HG03196 (cell line): Measurements from ENCODE around the gene SAMD4B.

Experiments
- ATAC-seq: cut with Tn5 transposase; IDR thresholded peaks from one replicate; pipeline ENCODE4 v1.9.1; 2021; ENCODE audit not compliant: unreplicated experiment

SAMD4B gene

GRCh38 chr19:39386557-39386956 lies 44.3 kb downstream of the SAMD4B start:
- ATAC-seq = no peak

- ATAC-seq = no peak
Measured at GRCh38 chr19:39388657-39389056, 46.4 kb downstream of the SAMD4B start.

GRCh38 chr19:39389631-39390414 lies 47.6 kb downstream of the SAMD4B start:
- no peak for ATAC-seq

- no peak for ATAC-seq
Measured at GRCh38 chr19:39390451-39390750, 48.2 kb downstream of the SAMD4B start.

GRCh38 chr19:39390751-39391437 lies 48.7 kb downstream of the SAMD4B start, which contains the start of the genes MED29 and PAF1:
MED29 (plus strand) TSS chr19:39391378; CDS start chr19:39391423, 45 bp downstream.
PAF1 (minus strand) TSS chr19:39391106; CDS start chr19:39390864, 242 bp downstream.
- peak; percentile 83 for ATAC-seq

- peak; percentile 32 for ATAC-seq
Measured at GRCh38 chr19:39397360-39398296, 55.4 kb downstream of the SAMD4B start.

- ATAC-seq = no peak
Measured at GRCh38 chr19:39398297-39398864, 56.2 kb downstream of the SAMD4B start.

- ATAC-seq = no peak
Measured at GRCh38 chr19:39399668-39400050, 57.4 kb downstream of the SAMD4B start.

- no peak for ATAC-seq
Measured at GRCh38 chr19:39400061-39400460, 57.8 kb downstream of the SAMD4B start.

GRCh38 chr19:39401070-39401548 lies 58.9 kb downstream of the SAMD4B start:
- ATAC-seq = peak; percentile 6

GRCh38 chr19:39401549-39402345 lies 59.5 kb downstream of the SAMD4B start:
- peak; percentile 23 for ATAC-seq

GRCh38 chr19:39402346-39403300 lies 60.4 kb downstream of the SAMD4B start:
- peak; percentile 21 for ATAC-seq

- ATAC-seq = peak; percentile 31
Measured at GRCh38 chr19:39403331-39404312, 61.4 kb downstream of the SAMD4B start.

GRCh38 chr19:39405261-39405957 lies 63.2 kb downstream of the SAMD4B start:
- ATAC-seq = no peak

- no peak for ATAC-seq
Measured at GRCh38 chr19:39405958-39406655, 63.9 kb downstream of the SAMD4B start.

- peak; percentile 20 for ATAC-seq
Measured at GRCh38 chr19:39406656-39407409, 64.6 kb downstream of the SAMD4B start, which contains the start of gene ZFP36. ZFP36 (plus strand) TSS chr19:39406847; CDS start chr19:39406905, 58 bp downstream.
